GM23338 (cell line): ENCODE results near the gene ALOX5AP.

Experiments used
- CTCF ChIP-seq, 2 experiments: fragments of 200-600 bp in 1 of 2; sonication (generic) in 1 of 2; conservative IDR thresholded peaks; 2 replicates each; pipeline versions ENCODE4 v1.5.1 to v1.6.1; 2016 to 2017; ENCODE audit warnings: antibody characterized with exemption in 2 of 2, low read depth in 2 of 2, mild to moderate bottlenecking in 2 of 2, moderate library complexity in 1 of 2
- TF ChIP-seq, protein P1 (sequence below): IDR thresholded peaks from one replicate; pipeline ENCODE4 v1.6.1; 2018; ENCODE audit warnings: antibody characterized with exemption; ENCODE audit not compliant: unreplicated experiment

DNA sequence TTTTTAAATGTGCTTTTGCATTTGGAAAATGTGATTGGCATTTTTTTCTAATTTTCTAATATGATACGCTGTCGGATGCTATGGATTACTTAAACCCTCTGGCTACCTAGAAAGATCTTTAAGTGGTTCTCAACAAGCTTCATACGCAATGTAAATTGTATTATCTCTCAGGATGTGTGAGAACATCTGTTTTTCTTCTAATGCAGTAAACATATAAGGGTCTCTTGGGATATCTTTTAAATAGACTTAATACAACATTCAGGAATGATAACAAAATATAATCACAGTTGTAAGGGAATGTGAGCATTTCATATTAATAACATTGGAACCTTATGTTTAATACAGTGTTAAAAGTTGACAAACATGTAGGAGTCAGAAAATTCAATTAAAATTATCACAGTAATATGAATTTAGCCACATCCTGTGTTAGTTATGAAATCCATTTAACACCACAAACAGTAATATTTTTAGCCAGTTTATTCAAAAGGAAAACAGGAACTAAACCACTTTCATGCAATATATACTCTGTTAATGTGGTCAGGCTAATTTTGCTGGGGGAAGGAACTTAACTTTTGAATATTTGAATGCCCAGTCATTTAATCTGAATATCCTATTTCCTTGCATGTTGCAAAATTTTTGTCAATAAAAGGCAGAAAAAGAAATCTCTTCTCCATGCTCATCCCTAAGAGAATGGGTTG, 15.0 kb upstream of the ALOX5AP start:
- TF ChIP-seq CTCF (conservative IDR thresholded peaks at IDR 0.05; ENCODE audit: low read depth in 2 of 2), result no peak
- TF ChIP-seq, protein P1, sequence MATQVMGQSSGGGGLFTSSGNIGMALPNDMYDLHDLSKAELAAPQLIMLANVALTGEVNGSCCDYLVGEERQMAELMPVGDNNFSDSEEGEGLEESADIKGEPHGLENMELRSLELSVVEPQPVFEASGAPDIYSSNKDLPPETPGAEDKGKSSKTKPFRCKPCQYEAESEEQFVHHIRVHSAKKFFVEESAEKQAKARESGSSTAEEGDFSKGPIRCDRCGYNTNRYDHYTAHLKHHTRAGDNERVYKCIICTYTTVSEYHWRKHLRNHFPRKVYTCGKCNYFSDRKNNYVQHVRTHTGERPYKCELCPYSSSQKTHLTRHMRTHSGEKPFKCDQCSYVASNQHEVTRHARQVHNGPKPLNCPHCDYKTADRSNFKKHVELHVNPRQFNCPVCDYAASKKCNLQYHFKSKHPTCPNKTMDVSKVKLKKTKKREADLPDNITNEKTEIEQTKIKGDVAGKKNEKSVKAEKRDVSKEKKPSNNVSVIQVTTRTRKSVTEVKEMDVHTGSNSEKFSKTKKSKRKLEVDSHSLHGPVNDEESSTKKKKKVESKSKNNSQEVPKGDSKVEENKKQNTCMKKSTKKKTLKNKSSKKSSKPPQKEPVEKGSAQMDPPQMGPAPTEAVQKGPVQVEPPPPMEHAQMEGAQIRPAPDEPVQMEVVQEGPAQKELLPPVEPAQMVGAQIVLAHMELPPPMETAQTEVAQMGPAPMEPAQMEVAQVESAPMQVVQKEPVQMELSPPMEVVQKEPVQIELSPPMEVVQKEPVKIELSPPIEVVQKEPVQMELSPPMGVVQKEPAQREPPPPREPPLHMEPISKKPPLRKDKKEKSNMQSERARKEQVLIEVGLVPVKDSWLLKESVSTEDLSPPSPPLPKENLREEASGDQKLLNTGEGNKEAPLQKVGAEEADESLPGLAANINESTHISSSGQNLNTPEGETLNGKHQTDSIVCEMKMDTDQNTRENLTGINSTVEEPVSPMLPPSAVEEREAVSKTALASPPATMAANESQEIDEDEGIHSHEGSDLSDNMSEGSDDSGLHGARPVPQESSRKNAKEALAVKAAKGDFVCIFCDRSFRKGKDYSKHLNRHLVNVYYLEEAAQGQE, result no peak
